SJSA1 (cell line): ENCODE results near the gene AHRR. TPM values are rescaled to one million over a fixed set of nuclear protein-coding genes. Genes with fewer than 3 reads are reported as not detected.

Experiments
- DNase-seq, 2 experiments: peaks; one replicate each; pipeline ENCODE4 v3.0.0-alpha.2; 2015 to 2020; ENCODE audit warnings: low spot score in 2 of 2, low read depth in 1 of 2
- H3K27ac ChIP-seq: fragments of 250-450 bp; sonication (Bioruptor Pico); 2 replicates; pipeline ENCODE4 v1.5.1; 2020; ENCODE audit warnings: mild to moderate bottlenecking, moderate library complexity
- H3K27me3 ChIP-seq: fragments of 250-450 bp; sonication (Bioruptor Pico); replicated peaks from 2 replicates; pipeline ENCODE4 v1.5.1; 2020; ENCODE audit warnings: mild to moderate bottlenecking, moderate library complexity
- H3K36me3 ChIP-seq: fragments of 250-450 bp; sonication (Bioruptor Pico); 2 replicates; pipeline ENCODE4 v1.5.1; 2020; ENCODE audit warnings: mild to moderate bottlenecking
- H3K4me1 ChIP-seq: fragments of 250-450 bp; sonication (Bioruptor Pico); replicated peaks from 2 replicates; pipeline ENCODE4 v1.6.1; 2021; ENCODE audit warnings: mild to moderate bottlenecking
- H3K4me3 ChIP-seq: fragments of 250-450 bp; sonication (Bioruptor Pico); 2 replicates; pipeline ENCODE4 v1.5.1; 2020; ENCODE audit warnings: mild to moderate bottlenecking
- H3K9me3 ChIP-seq: fragments of 250-450 bp; sonication (Bioruptor Pico); replicated peaks from 2 replicates; pipeline ENCODE4 v1.5.1; 2020; ENCODE audit warnings: mild to moderate bottlenecking
- total RNA-seq: library from RNA; depleted of rRNA; stranded (reverse); fragments of >200 nt; shearing (Covaris generic); gene quantifications from 2 replicates; pipeline ENCODE4 v1.2.3, GENCODE V29; 2014

The AHRR gene
- total RNA-seq, 1 experiment from 2014 or later = 22.6 TPM

DNA sequence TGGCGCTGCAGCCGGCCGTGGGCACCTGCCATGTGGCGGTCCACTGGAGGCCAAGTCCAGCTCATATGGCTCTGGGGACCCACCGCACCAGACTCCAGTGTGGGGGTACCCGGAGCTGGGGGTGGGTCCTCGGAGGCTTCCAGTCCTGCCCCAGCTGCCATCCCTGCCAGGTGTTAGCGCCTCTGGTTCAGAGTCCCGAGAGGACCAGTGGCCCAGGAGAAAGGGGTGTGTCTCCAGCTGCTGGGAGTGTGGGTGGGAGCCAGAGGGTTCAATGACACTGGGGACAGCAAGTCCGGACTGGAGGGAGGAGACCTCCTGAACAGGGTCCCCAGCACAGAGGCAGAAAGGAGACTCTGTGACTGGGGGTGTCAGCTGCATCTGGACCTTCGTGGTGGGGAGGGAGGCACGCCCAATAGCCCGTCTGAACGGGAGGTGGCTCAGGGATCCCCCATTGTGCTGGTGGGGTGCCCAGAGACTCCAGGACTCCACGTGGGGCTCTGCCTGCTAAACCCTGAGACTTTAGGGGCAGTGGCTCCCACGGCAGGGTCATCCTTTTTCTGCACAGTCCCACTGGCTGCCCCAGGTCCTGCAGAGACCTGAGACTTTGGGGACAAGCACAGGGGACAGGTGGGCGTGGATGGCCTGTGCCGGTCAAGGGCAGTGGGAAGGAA lies 2.4 kb upstream of the AHRR start:
- DNase-seq = no peak
- Histone ChIP-seq H3K4me3 (no peak overlapping the region), H3K9me3 (no peaks in the 10 kb centered on the region; the same call in 1 of the 2 replicates), H3K27me3 (peaks cover 12% of the 10 kb centered on the region), H3K4me1 (peaks cover 42% of the 10 kb centered on the region), H3K27ac (peak overlapping the region; percentile 45; the same call in 1 of the 2 replicates), H3K36me3 (peaks cover 35% of the 10 kb centered on the region)

DNA sequence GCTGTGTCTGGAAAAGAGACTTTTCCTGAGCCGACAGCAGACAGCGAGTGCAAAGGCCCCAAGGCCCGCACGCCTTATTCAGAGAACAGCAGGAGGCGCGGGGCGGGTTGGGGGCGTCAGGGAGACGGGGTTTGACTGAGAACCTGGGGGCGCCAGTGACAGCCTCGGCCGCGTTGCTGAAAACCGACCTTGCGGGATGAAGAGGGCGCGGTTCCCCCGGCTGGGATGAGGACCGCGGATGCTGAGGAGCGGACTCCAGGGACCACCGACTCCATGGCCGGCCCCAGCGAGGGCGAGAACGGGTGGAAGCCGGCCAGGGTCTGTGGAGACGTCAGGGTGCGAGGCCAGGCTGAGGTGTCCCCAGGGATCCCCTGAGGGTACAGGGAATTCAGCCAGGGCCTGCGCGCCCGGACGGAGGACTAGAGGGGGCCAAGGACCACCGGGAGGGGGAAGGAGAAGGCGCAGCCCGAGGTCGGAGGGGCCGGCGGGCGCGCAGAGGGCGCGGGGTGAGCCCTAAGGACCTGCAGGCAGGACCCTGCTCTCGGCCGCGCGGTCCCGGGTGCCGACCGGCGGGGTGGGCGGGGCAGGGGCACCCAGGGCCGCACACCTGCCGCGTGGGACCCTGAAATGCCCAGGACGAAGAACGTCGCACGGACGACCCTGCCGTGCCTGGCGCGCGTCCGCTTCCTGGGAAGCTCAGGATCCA lies 837 bp upstream of the AHRR start:
- Histone ChIP-seq H3K4me1 (peaks cover 42% of the 10 kb centered on the region), H3K4me3 (peak overlapping the region; percentile 95), H3K27me3 (peaks cover 12% of the 10 kb centered on the region), H3K9me3 (no peaks in the 10 kb centered on the region; the same call in 1 of the 2 replicates), H3K36me3 (peaks cover 24% of the 10 kb centered on the region), H3K27ac (no peak overlapping the region)
- DNase-seq = no peak

- H3K27ac ChIP-seq = peak overlapping the region; percentile 65
- peak overlapping the region; percentile 95 for H3K4me3 ChIP-seq
- H3K36me3 ChIP-seq = peaks cover 23% of the 10 kb centered on the region
- DNase-seq = peak in 1 of 2 experiments; percentile 37
- H3K27me3 ChIP-seq = peaks cover 12% of the 10 kb centered on the region
- no peaks in the 10 kb centered on the region; the same call in 1 of the 2 replicates for H3K9me3 ChIP-seq
- peaks cover 42% of the 10 kb centered on the region for H3K4me1 ChIP-seq
Measured at GRCh38 chr5:321726-322251, 275 bp downstream of the AHRR start.

GRCh38 chr5:322281-322941 lies 897 bp downstream of the AHRR start:
- Histone ChIP-seq H3K27ac (peak overlapping the region; percentile 65), H3K27me3 (peaks cover 12% of the 10 kb centered on the region), H3K36me3 (peaks cover 20% of the 10 kb centered on the region), H3K9me3 (no peaks in the 10 kb centered on the region; the same call in 1 of the 2 replicates), H3K4me3 (peak overlapping the region; percentile 95), H3K4me1 (peaks cover 39% of the 10 kb centered on the region)
- DNase-seq = peak in 1 of 2 experiments; percentile 55

DNA sequence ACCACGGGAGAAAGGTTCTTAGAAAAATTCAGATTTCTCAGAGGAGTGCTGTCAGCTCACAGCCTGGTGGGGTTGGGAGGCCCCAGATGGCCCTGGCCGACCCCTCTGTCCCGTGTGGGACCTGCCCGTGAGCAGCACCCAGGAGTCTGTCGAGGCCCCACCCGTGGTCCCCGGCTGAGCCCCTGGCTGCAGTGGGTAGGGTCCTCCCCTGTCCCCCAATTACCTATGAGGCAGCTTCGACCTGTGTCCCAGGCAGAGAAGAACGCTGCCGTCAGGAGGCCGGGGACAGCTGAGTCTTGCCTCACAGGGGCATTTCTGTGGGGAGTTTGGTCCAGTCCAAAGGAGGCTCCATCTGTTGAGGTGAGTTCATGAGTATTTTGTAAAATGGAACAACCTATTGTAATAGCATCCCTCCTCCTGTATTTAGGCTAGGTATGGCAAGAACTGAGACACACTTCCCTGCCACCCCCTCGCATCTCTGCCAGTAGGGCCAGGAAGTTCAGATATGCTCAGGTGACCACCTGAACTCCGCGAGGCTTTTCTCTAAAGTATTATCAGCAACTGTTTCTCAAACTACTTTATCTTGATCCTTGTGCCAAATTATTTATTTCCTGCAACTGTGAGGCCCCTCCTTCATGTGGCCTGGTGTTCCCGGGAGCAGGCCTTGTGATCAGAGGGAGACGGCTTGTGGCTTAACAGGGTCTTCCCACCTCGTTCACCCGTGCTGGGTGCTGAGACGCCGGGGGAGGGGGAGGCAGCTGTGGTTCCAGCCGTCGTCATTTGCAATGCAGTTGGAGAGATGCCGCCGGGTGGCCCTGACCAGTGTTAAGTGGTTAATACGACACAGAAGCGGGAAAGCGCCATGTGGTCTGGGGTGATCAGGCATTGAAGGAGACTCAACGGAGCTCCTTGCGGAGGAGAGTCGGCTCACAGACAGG lies 1.7 kb downstream of the AHRR start:
- Histone ChIP-seq H3K4me3 (no peak overlapping the region; the same call in 1 of the 2 replicates), H3K9me3 (no peaks in the 10 kb centered on the region; the same call in 1 of the 2 replicates), H3K27me3 (peaks cover 12% of the 10 kb centered on the region), H3K27ac (no peak overlapping the region), H3K4me1 (peaks cover 38% of the 10 kb centered on the region), H3K36me3 (peaks cover 20% of the 10 kb centered on the region)
- DNase-seq = no peak

DNA sequence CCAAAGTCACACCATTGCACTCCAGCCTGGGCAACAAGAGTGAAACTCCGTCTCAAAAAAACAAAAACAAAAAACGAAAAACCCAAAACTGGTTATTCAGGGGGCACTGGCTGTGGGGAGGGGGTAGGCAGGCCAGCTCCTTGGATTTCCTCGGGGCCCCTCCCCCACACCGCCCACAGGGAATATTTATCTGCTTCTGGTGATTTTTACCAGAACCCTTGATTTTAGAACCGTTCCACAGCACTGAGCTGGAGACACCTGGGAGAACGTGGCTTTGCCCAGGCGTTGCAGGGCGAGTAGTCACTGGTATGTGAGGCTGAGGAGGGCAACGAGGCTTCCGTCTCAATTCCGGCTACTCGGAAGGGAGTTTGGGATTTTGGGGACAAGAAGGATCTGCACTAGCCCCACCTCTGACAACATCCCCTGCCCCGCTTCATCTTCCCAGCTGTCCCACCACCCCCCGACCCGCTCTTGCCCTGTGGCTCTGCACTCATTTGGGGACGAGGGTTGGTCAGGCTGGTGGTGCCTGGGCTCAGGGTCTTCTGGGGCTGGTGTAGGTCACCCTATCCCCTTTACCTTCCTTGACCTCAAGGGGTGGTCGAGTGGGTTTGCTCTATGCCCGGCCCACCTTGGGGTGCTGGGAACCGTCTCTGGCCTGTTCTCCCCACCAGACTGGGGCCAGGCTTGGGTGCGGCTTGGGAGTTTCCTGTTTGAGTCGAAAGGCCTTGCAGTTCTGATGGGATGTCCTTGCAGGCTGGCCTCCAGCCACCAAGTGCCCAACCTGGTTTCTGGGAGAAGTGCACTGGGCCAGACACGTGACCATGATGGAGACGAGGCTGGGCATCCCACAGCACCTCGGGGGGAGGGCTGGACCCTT lies 3.5 kb downstream of the AHRR start:
- no peak overlapping the region for H3K27ac ChIP-seq
- peaks cover 22% of the 10 kb centered on the region for H3K36me3 ChIP-seq
- peak in 1 of 2 experiments; percentile 38 for DNase-seq
- no peaks in the 10 kb centered on the region; the same call in 1 of the 2 replicates for H3K9me3 ChIP-seq
- H3K4me3 ChIP-seq = no peak overlapping the region
- peaks cover 12% of the 10 kb centered on the region for H3K27me3 ChIP-seq
- peaks cover 37% of the 10 kb centered on the region for H3K4me1 ChIP-seq

- H3K4me3 ChIP-seq = no peak overlapping the region
- H3K27me3 ChIP-seq = peaks cover 2% of the 10 kb centered on the region
Measured at GRCh38 chr5:326109-326508, 4.6 kb downstream of the AHRR start.

DNA sequence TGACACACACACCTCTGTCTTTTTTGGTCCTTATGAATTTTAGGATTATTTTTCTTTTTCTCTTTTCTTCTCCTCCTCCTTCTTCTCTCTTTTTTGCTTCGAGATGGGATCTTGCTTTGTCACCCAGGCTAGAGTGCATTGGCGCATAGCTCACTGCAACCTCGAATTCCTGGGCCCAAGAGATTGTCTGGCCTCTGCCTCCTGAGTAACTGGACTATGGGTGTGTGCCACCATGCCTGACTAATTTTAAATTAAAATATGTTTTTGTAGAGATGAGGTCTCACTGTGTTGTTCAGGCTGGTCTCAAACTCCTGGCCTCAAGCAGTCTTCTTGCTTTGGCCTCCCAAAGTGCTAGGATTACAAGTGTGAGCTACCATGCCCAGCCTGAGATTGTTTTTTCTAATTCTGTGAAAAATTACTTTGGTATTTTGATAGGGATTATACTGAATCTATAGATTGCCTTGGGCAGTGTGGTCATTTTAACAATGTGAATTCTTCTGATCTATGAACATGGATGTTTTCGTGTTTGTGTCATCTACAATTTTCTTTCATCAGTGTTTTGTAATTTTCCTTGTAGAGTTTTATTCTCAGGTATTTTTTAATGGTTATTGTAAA lies 7.7 kb downstream of the AHRR start:
- Histone ChIP-seq H3K27ac (no peak overlapping the region), H3K9me3 (no peaks in the 10 kb centered on the region), H3K27me3 (no peaks in the 10 kb centered on the region), H3K36me3 (peaks cover 5% of the 10 kb centered on the region; the same call in 1 of the 2 replicates), H3K4me3 (no peak overlapping the region), H3K4me1 (peaks cover 13% of the 10 kb centered on the region; the same call in 1 of the 2 replicates)
- no peak for DNase-seq

More at GRCh38 chr5:326109-326508, 4.6 kb downstream of the AHRR start:
- peaks cover 22% of the 10 kb centered on the region for H3K36me3 ChIP-seq
- no peak overlapping the region for H3K27ac ChIP-seq
- peaks cover 31% of the 10 kb centered on the region for H3K4me1 ChIP-seq
- DNase-seq = no peak
- H3K9me3 ChIP-seq = no peaks in the 10 kb centered on the region; the same call in 1 of the 2 replicates

DNA sequence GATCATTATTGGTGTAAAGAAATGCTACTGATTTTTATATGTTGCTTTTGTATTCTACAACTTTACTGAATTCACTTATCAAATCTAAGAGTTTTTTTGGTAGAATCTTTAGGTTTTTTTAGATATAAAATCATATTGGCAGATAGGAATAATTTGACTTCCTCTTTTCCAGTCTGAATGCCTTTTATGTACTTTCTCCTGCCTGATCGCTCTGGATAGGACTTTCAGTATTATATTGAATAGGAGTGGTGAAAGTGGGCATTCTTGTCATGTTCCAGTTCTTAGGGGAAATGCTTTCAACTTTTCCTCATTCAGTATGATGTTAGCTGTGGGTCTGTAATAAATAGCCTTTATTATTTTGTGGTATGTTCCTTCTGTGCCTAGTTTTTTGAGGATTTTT lies 8.3 kb downstream of the AHRR start:
- Histone ChIP-seq H3K4me3 (no peak overlapping the region), H3K4me1 (peaks cover 13% of the 10 kb centered on the region; the same call in 1 of the 2 replicates), H3K36me3 (peaks cover 5% of the 10 kb centered on the region; the same call in 1 of the 2 replicates), H3K27ac (no peak overlapping the region), H3K27me3 (no peaks in the 10 kb centered on the region), H3K9me3 (no peaks in the 10 kb centered on the region)
- DNase-seq = no peak

GRCh38 chr5:332843-333242 lies 11.3 kb downstream of the AHRR start:
- 0 out of 2 replicates have a peak, but pooled peaks cover 2% of the 10 kb centered on the region for H3K36me3 ChIP-seq
- no peak for DNase-seq
- no peaks in the 10 kb centered on the region for H3K27me3 ChIP-seq
- no peak overlapping the region for H3K27ac ChIP-seq
- no peak overlapping the region for H3K4me3 ChIP-seq
- H3K9me3 ChIP-seq = no peaks in the 10 kb centered on the region
- peaks cover 13% of the 10 kb centered on the region; the same call in 1 of the 2 replicates for H3K4me1 ChIP-seq

DNA sequence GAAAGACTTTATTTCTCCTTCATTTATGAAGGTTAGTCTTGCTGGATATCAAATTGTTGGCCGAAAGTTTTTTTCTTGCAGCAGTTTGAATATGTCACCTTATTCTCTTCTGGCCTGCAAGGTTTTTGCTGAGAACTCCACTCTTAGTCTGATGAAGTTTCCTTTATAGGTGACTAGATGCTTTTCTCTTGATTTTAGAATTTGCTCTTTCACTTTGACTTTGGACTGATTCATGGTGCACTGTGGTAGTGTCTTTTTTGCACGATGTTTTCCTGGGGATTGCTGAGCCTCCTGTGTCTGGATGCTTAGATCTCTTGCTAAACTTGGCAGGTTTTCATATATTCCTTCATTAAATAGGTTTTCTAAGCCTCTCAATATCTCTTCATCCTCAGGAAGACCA lies 12.4 kb downstream of the AHRR start:
- H3K27ac ChIP-seq = no peak overlapping the region
- no peaks in the 10 kb centered on the region for H3K9me3 ChIP-seq
- no peaks in the 10 kb centered on the region for H3K27me3 ChIP-seq
- no peak for DNase-seq
- H3K4me3 ChIP-seq = no peak overlapping the region
- peaks cover 6% of the 10 kb centered on the region; the same call in 1 of the 2 replicates for H3K4me1 ChIP-seq
- 0 out of 2 replicates have a peak, but pooled peaks cover under 1% of the 10 kb centered on the region for H3K36me3 ChIP-seq
